Mesenchymal stem cell (in vitro differentiated cells and primary cell): ENCODE data around the gene SF3B2.

ENCODE experiments used
- DNase-seq: peaks from one replicate; pipeline ENCODE4 v3.0.0-alpha.2; 2013
- H2AFZ ChIP-seq: one replicate; pipeline ENCODE4 v1.6.1; 2013; ENCODE audit warnings: low read depth, mild to moderate bottlenecking, control low read depth, inconsistent platforms, low read length, moderate library complexity
- H2AK5ac ChIP-seq: 2 replicates; pipeline ENCODE4 v1.6.1; 2013; ENCODE audit warnings: low read length, moderate library complexity, mild to moderate bottlenecking, inconsistent platforms; ENCODE audit not compliant: severe bottlenecking
- H2BK120ac ChIP-seq: one replicate; pipeline ENCODE4 v1.6.1; 2013; ENCODE audit warnings: low read depth, mild to moderate bottlenecking, inconsistent platforms, low read length, moderate library complexity
- H2BK12ac ChIP-seq, 2 experiments: one replicate each; pipeline ENCODE4 v1.6.1; 2013; ENCODE audit warnings: inconsistent platforms in 2 of 2, low read length in 2 of 2, mild to moderate bottlenecking in 2 of 2, moderate library complexity in 2 of 2, control low read depth in 1 of 2
- H2BK15ac ChIP-seq: one replicate; pipeline ENCODE4 v1.6.1; 2013; ENCODE audit warnings: mild to moderate bottlenecking, low read depth, inconsistent platforms; ENCODE audit not compliant: poor library complexity, severe bottlenecking
- H2BK5ac ChIP-seq: 2 replicates; pipeline ENCODE4 v1.6.1; 2013; ENCODE audit warnings: low read depth, mild to moderate bottlenecking, low read length, control low read depth, inconsistent platforms; ENCODE audit not compliant: poor library complexity, severe bottlenecking
- H3K14ac ChIP-seq, 2 experiments: one replicate each; pipeline ENCODE4 v1.6.1; 2013; ENCODE audit warnings: inconsistent platforms in 2 of 2, low read length in 2 of 2, control low read depth in 1 of 2, mild to moderate bottlenecking in 1 of 2, moderate library complexity in 1 of 2
- H3K18ac ChIP-seq, 2 experiments: one replicate each; pipeline ENCODE4 v1.6.1; 2013; ENCODE audit warnings: inconsistent platforms in 2 of 2, low read length in 2 of 2, control low read depth in 1 of 2, low read depth in 1 of 2, mild to moderate bottlenecking in 1 of 2
- H3K23ac ChIP-seq, 2 experiments: one replicate each; pipeline ENCODE4 v1.6.1; 2013; ENCODE audit warnings: inconsistent platforms in 2 of 2, low read length in 2 of 2, mild to moderate bottlenecking in 2 of 2, moderate library complexity in 2 of 2, control low read depth in 1 of 2
- H3K27ac ChIP-seq: 2 replicates; pipeline ENCODE4 v1.5.1; 2013; ENCODE audit warnings: mild to moderate bottlenecking, moderate library complexity, low read length, control low read depth, inconsistent platforms; ENCODE audit not compliant: poor library complexity, severe bottlenecking
- H3K27me3 ChIP-seq, 2 experiments: 2 replicates each; pipeline versions ENCODE4 v1.6.1 to v1.7.0; 2013; ENCODE audit warnings: low read length in 2 of 2, mild to moderate bottlenecking in 2 of 2, moderate library complexity in 2 of 2, control low read depth in 1 of 2, inconsistent platforms in 1 of 2; ENCODE audit not compliant: control insufficient read depth in 1 of 2, insufficient read depth in 1 of 2
- H3K36me3 ChIP-seq, 2 experiments: 2 replicates each; pipeline versions ENCODE4 v1.6.1 to v1.7.0; 2013; ENCODE audit warnings: low read length in 2 of 2, control low read depth in 1 of 2, inconsistent platforms in 1 of 2, low read depth in 1 of 2, mild to moderate bottlenecking in 1 of 2; ENCODE audit not compliant: insufficient read depth in 2 of 2, control insufficient read depth in 1 of 2
- H3K4ac ChIP-seq, 2 experiments: one replicate each; pipeline ENCODE4 v1.6.1; 2013; ENCODE audit warnings: inconsistent platforms in 2 of 2, low read length in 2 of 2, mild to moderate bottlenecking in 2 of 2, moderate library complexity in 2 of 2, control low read depth in 1 of 2, low read depth in 1 of 2
- H3K4me1 ChIP-seq: 2 replicates; pipeline ENCODE4 v1.6.1; 2013; ENCODE audit warnings: low read depth, low read length, control low read depth; ENCODE audit not compliant: control insufficient read depth, insufficient read depth
- H3K4me2 ChIP-seq: 2 replicates; pipeline ENCODE4 v1.6.1; 2013; ENCODE audit warnings: low read length, mild to moderate bottlenecking, inconsistent platforms; ENCODE audit not compliant: poor library complexity, severe bottlenecking
- H3K4me3 ChIP-seq, 2 experiments: 2 replicates each; pipeline versions ENCODE4 v1.5.1 to v1.7.0; 2013; ENCODE audit warnings: low read length in 2 of 2, mild to moderate bottlenecking in 2 of 2, control low read depth in 1 of 2, low read depth in 1 of 2; ENCODE audit not compliant: insufficient read depth in 1 of 2
- H3K79me1 ChIP-seq: replicated peaks from 2 replicates; pipeline ENCODE4 v1.6.1; 2013; ENCODE audit warnings: mild to moderate bottlenecking, control low read depth, low read length, inconsistent platforms; ENCODE audit not compliant: poor library complexity, severe bottlenecking
- H3K9ac ChIP-seq: 2 replicates; pipeline ENCODE4 v1.7.0; 2013; ENCODE audit warnings: mild to moderate bottlenecking, low read length, moderate library complexity
- H3K9me3 ChIP-seq: 2 replicates; pipeline ENCODE4 v1.7.0; 2013; ENCODE audit warnings: mild to moderate bottlenecking, low read length; ENCODE audit not compliant: control insufficient read depth
- H4K8ac ChIP-seq: one replicate; pipeline ENCODE4 v1.6.1; 2013; ENCODE audit warnings: inconsistent platforms, mild to moderate bottlenecking, low read length, moderate library complexity
- H4K91ac ChIP-seq: one replicate; pipeline ENCODE4 v1.6.1; 2013; ENCODE audit warnings: mild to moderate bottlenecking, low read length, inconsistent platforms
- WGBS: methylation state at CpG from one replicate; pipeline ENCODE4 v1.1.7; 2013; ENCODE audit warnings: mixed read lengths; 5-methylcytosine and 5-hydroxymethylcytosine counted together

SF3B2 gene

DNA sequence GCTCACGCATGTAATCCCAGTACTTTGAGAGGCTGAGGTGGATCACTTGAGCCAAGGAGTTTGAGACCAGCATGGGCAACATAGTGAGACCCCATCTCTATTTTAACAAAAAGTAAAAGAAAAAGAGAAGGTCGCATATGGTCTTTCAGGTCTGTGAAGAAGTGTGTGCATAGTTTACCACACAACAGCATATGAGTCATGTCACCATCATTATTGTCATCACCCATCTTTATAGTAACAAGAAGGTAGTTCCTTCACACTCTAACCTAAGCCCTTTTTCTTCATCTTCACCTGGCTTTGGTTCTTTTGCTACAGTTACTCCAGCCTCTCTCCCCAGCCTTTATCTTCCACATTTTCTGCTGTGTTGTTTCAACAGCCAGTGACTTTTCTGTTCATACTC lies 57.1 kb downstream of the SF3B2 start:
- 100% methylated on average over 1 of the region's 2 CpGs for WGBS
- no peak overlapping the region for H4K8ac ChIP-seq
- no peak overlapping the region for H2BK120ac ChIP-seq
- H3K4me1 ChIP-seq, result peaks cover 10% of the 10 kb centered on the region
- H3K4me2 ChIP-seq, result no peak overlapping the region
- no peak overlapping the region for H2AFZ ChIP-seq
- no peak overlapping the region for H3K27ac ChIP-seq
- no peak overlapping the region for H4K91ac ChIP-seq
- no peak overlapping the region for H3K4me3 ChIP-seq
- DNase-seq, result no peak
- no peak overlapping the region for H3K9ac ChIP-seq
- no peak overlapping the region for H2BK15ac ChIP-seq
- no peaks in the 10 kb centered on the region for H3K27me3 ChIP-seq
- H3K79me1 ChIP-seq, result peaks cover 29% of the 10 kb centered on the region
- no peak overlapping the region for H2AK5ac ChIP-seq
- no peak overlapping the region for H3K18ac ChIP-seq
- H2BK5ac ChIP-seq, result no peak overlapping the region
- no peaks in the 10 kb centered on the region for H3K9me3 ChIP-seq
- no peak overlapping the region for H3K4ac ChIP-seq
- no peak overlapping the region for H2BK12ac ChIP-seq
- H3K23ac ChIP-seq, result no peak overlapping the region
- peaks cover 0 to 5% of the 10 kb centered on the region in 2 experiments for H3K36me3 ChIP-seq
- no peak overlapping the region for H3K14ac ChIP-seq

DNA sequence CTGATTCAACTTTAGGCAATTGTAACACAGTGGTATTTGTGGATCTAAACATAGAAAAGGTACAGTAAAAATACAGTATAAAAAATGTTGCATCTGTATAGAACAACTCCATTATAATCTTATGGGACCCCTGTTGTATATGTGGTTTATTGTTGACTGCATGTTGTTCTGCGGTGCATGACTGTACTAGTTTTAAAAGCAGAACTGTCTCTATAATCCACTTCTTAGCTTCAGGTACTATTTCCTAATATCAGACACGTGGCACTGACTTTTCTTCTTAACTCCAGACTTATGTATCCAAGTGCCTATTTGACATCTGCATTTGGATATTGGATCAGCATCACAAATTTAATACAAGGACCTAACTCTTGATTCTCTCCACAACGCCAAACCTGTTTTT lies 59.0 kb downstream of the SF3B2 start:
- Histone ChIP-seq H3K36me3 (peaks cover 0 to 5% of the 10 kb centered on the region in 2 experiments), H2AK5ac (no peak overlapping the region), H3K27me3 (no peaks in the 10 kb centered on the region), H3K79me1 (peaks cover 24% of the 10 kb centered on the region), H2BK5ac (no peak overlapping the region), H3K4me3 (no peak overlapping the region), H3K4me1 (peaks cover 13% of the 10 kb centered on the region), H3K4ac (no peak overlapping the region), H3K9me3 (no peaks in the 10 kb centered on the region), H3K4me2 (no peak overlapping the region), H2BK12ac (no peak overlapping the region), H3K18ac (no peak overlapping the region), H2BK15ac (no peak overlapping the region), H3K23ac (no peak overlapping the region), H3K9ac (no peak overlapping the region), H3K14ac (no peak overlapping the region), H3K27ac (no peak overlapping the region), H4K8ac (no peak overlapping the region), H2BK120ac (no peak overlapping the region), H4K91ac (no peak overlapping the region), H2AFZ (no peak overlapping the region)
- WGBS, result 95% methylated on average over 3 of the region's 3 CpGs
- no peak for DNase-seq

DNA sequence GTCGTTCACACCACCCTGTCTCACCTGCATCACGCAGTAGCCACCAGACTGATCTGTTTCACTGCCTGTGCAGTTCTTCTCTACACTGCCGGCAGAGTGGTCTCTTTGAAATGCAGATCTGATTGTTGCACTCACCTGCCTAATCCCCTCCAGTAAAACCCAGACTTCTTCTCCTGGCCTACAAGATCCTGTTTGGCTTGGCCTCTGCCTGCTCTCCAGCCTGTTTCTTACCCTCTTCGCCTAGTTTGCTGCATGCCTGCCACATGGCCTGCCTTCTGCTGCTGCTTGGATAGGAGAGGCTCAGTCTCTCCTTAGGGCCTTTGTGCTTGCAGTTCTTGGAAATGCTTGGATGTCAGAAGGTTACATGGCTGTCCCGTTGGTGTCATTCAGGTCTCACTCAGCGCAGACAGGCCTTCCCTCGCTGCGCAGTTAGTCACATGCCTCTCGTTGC lies 59.9 kb downstream of the SF3B2 start:
- Histone ChIP-seq H4K91ac (peak overlapping the region; percentile 81), H3K14ac (peak overlapping the region in 1 of 2 experiments; percentile 31), H3K79me1 (peaks cover 23% of the 10 kb centered on the region), H3K18ac (peak overlapping the region; percentile 46 to 62), H3K9ac (peak overlapping the region; percentile 5), H2AK5ac (peak overlapping the region; percentile 5), H3K4ac (peak overlapping the region in 1 of 2 experiments; percentile 6), H3K27me3 (no peaks in the 10 kb centered on the region), H2BK5ac (peak overlapping the region; percentile 3), H3K23ac (peak overlapping the region in 1 of 2 experiments; percentile 36), H3K4me3 (peak overlapping the region in 1 of 2 experiments; percentile 28), H2BK15ac (no peak overlapping the region), H3K4me2 (no peak overlapping the region), H3K4me1 (peaks cover 13% of the 10 kb centered on the region), H2BK120ac (no peak overlapping the region), H3K36me3 (peaks cover 0 to under 1% of the 10 kb centered on the region in 2 experiments), H2BK12ac (peak overlapping the region in 1 of 2 experiments; percentile 67), H2AFZ (no peak overlapping the region), H3K9me3 (no peaks in the 10 kb centered on the region), H3K27ac (peak overlapping the region; percentile 66), H4K8ac (peak overlapping the region; percentile 41)
- DNase-seq, result no peak
- WGBS, result 73% methylated on average over 4 of the region's 9 CpGs

DNA sequence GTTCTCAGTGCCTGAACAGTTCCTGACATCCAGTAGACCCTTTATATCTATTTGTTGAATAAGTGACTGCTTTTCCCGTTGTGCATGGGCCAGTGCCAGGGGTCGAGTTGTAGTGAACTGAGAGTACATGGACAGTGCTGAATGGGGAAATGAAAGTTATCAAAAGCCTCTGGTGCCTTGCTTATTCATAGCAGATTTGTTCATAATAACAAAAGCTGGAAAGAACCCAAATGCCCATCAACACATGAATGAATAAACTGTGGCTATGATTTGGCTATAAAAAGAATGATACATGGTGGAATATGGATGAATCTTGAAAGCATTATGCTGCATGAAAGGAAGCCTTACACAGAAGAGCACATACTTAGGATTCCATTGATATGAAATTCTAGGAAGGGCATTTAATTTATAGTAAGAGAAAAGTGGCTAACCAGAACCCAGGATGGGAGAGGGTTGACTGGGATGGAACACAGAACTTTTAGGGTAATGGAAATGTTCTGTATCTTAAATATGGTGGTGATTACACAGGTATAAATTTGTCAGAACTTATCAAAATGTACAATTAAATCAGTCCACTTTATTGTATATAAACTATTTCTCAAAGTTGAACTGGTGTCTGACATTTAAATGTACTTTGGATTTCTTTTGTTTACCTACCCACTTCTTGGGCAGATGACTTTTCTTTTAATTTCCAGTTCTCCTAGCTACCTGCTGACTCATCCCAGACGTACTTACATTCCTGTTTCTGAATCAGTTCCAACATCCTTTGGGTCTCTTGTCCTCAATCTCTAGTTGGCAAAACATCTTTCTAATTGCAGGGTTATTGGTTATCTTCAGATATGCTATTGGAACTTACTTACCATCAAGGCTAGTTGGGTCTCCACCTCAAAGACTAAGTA lies 60.7 kb downstream of the SF3B2 start:
- H3K79me1 ChIP-seq, result peaks cover 21% of the 10 kb centered on the region
- H3K9me3 ChIP-seq, result no peaks in the 10 kb centered on the region
- peak overlapping the region in 1 of 2 experiments; percentile 28 for H3K4me3 ChIP-seq
- H3K4me1 ChIP-seq, result peaks cover 12% of the 10 kb centered on the region
- no peak overlapping the region for H3K4ac ChIP-seq
- no peaks in the 10 kb centered on the region for H3K27me3 ChIP-seq
- no peak overlapping the region for H4K91ac ChIP-seq
- no peak overlapping the region for H3K18ac ChIP-seq
- H3K4me2 ChIP-seq, result peak overlapping the region; percentile 5
- no peak overlapping the region for H2BK15ac ChIP-seq
- H3K14ac ChIP-seq, result no peak overlapping the region
- H2BK120ac ChIP-seq, result no peak overlapping the region
- H2BK12ac ChIP-seq, result no peak overlapping the region
- H3K9ac ChIP-seq, result peak overlapping the region; percentile 33
- H2AFZ ChIP-seq, result no peak overlapping the region
- DNase-seq, result peak; percentile 88
- H4K8ac ChIP-seq, result no peak overlapping the region
- H2BK5ac ChIP-seq, result no peak overlapping the region
- WGBS, result 22% methylated on average over 3 of the region's 3 CpGs
- H3K23ac ChIP-seq, result no peak overlapping the region
- H3K36me3 ChIP-seq, result no peaks in the 10 kb centered on the region
- H3K27ac ChIP-seq, result peak overlapping the region; percentile 66
- H2AK5ac ChIP-seq, result no peak overlapping the region
